Stimulated activated CD4-positive, alpha-beta T cell treated with anti-CD3 and anti-CD28 coated beads, TNF-alpha, amount 100 ng/mL, for 24 hours (primary cell): Measurements from ENCODE around the gene HS3ST4.

Experiments
- DNase-seq, 3 experiments: peaks; one replicate each; pipeline ENCODE4 v3.0.0-alpha.2; 2020; ENCODE audit warnings: low read depth in 3 of 3

Gene HS3ST4

GRCh38 chr16:25691519-25692091 is at the start of gene HS3ST4:
TSS of gene HS3ST4 (plus strand) at chr16:25691959.
- DNase-seq, result no peak

GRCh38 chr16:25643633-25644032 is 48.1 kb upstream of the HS3ST4 start:
- DNase-seq, result no peak

GRCh38 chr16:25656639-25657038 is 35.1 kb upstream of the HS3ST4 start:
- no peak for DNase-seq

GRCh38 chr16:25676820-25677219 is 14.9 kb upstream of the HS3ST4 start:
- no peak for DNase-seq

GRCh38 chr16:25679511-25679910 is 12.2 kb upstream of the HS3ST4 start:
- no peak for DNase-seq

GRCh38 chr16:25689137-25689836 is 2.5 kb upstream of the HS3ST4 start:
- no peak for DNase-seq

- DNase-seq, result no peak
Observed at GRCh38 chr16:25690552-25691143, 1.1 kb upstream of the HS3ST4 start.

- DNase-seq, result no peak
Observed at GRCh38 chr16:25692351-25692741, 587 bp downstream of the HS3ST4 start.

- DNase-seq, result no peak
Observed at GRCh38 chr16:25692742-25693508, 1.2 kb downstream of the HS3ST4 start.

GRCh38 chr16:25693631-25694030 is 1.9 kb downstream of the HS3ST4 start:
- DNase-seq, result no peak

- no peak for DNase-seq
Observed at GRCh38 chr16:25699069-25699468, 7.3 kb downstream of the HS3ST4 start.

- DNase-seq, result no peak
Observed at GRCh38 chr16:25700547-25700946, 8.8 kb downstream of the HS3ST4 start.

GRCh38 chr16:25707553-25707952 is 15.8 kb downstream of the HS3ST4 start:
- no peak for DNase-seq

GRCh38 chr16:25707982-25708583 is 16.3 kb downstream of the HS3ST4 start:
- DNase-seq, result no peak

- no peak for DNase-seq
Observed at GRCh38 chr16:25709213-25709612, 17.5 kb downstream of the HS3ST4 start.

GRCh38 chr16:25713785-25714570 is 22.2 kb downstream of the HS3ST4 start:
- DNase-seq, result no peak

GRCh38 chr16:25716186-25716585 is 24.4 kb downstream of the HS3ST4 start:
- no peak for DNase-seq

GRCh38 chr16:25721439-25721838 is 29.7 kb downstream of the HS3ST4 start:
- no peak for DNase-seq

- DNase-seq, result no peak
Observed at GRCh38 chr16:25726430-25727098, 34.8 kb downstream of the HS3ST4 start.

- DNase-seq, result no peak
Observed at GRCh38 chr16:25729188-25729915, 37.6 kb downstream of the HS3ST4 start.
